ENCODE results near the gene VSNL1. TPM values are rescaled to one million over a fixed set of nuclear protein-coding genes. Genes with fewer than 3 reads are reported as not detected.

The VSNL1 gene
- total and polyA plus RNA-seq, 2 donors = 1.1 to 1.7 TPM

DNA sequence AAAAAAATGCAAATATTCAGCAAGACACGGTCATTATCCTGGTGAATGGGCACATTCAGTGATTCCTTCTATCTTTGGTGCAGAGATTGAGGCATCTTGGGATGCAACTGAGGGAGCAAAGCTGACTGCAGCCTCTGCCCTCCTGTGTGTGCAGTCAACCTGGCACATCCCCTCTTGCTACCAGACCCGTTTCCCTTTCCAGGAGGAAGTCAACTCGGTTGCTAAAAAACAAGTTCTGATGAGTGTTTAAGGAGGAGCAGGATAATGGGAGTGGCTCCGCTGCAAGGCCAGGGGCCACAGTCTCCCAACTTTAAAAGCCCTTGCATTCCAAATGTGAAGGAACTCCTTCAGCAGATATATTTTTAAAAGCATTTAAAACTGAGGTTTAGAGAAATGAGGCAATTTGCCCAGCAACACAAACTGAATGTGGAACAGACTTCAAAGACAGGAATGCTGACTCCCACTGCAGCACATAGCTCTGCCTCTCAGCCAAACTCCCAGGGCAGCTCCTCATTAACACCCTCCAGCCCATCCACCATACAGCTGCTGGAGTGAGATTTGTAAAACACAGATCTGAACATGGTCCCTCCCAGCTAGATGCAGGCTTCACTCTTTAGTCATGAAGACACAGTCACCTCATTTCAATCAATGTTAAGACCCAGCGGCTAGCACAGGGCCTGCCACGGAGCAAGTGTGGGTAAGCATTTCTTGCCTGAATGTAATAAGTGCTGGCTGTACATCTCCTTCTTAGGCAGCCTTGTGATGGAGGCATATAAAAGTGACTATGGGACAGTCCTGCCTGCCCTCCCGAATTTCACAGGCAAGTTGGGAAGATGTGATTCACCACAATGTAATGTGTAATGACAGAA lies 54.3 kb downstream of the VSNL1 start:
- WGBS = 55% methylated on average over 7 of the region's 7 CpGs
- Histone ChIP-seq H3K4me3 (ENCODE audit: low read depth, low read length) (no peak overlapping the region), H3K36me3 (ENCODE audit: insufficient read depth) (no peaks in the 10 kb centered on the region), H3K27ac (ENCODE audit: low read depth) (no peak overlapping the region), H3K4me1 (ENCODE audit: insufficient read depth) (no peaks in the 10 kb centered on the region)
- no peak for DNase-seq (ENCODE audit: extremely low spot score)

DNA sequence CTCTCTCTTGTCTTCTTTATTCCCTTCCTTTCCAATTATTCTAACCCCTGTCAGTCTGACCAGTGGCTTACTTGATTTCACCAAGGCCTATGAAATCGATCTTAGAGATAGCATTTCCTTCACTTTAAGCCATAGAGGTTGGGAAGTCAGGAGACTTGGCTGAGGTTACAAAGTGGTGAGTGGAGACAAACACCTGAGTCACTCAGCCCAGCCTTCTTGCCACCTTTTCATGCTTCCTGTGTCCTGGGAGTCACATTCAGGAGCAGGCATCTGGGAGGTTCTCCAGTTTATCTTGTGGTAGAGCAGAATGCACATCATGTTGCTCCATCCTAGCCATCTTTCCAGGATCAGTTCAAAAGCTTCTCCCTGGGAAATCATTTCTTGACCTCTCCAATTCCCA lies 59.1 kb downstream of the VSNL1 start:
- H3K4me3 ChIP-seq (ENCODE audit: low read depth, low read length) = no peak overlapping the region
- no peak for DNase-seq (ENCODE audit: extremely low spot score)
- H3K36me3 ChIP-seq (ENCODE audit: insufficient read depth) = no peaks in the 10 kb centered on the region
- no peak overlapping the region for H3K27ac ChIP-seq (ENCODE audit: low read depth)
- H3K4me1 ChIP-seq (ENCODE audit: insufficient read depth) = no peaks in the 10 kb centered on the region
- WGBS = 83% methylated on average over 1 of the region's 1 CpG

DNA sequence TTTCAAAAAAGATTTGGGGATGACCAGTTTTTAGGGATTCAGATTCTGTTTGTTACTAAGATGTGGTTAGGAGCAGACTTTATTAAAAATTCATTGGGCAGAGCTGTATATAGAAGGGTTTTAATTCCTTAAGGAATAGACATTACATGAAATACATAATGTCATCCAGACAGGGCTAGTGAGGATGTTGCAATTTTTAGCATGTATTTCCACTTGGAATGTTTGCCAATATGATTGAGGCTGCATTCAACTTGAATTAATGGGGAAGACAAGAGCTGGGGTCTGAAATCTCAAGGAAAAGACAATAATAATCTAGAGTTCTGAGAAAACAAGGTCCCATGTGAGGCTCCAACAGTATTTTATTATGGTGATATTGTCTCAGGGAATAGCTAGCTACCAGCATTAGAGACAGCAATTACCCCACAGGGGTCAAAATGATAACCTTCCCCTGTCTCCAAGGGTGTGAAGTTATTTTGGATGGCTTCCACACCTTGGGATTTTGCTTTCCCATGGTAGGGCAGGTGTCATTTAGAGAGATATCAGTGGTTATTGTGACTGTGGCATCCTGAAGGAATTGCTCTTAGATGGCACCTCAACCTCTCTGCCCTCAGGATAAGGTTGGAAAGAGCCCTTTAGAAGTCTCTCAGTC lies 60.2 kb downstream of the VSNL1 start:
- no peaks in the 10 kb centered on the region for H3K36me3 ChIP-seq (ENCODE audit: insufficient read depth)
- DNase-seq (ENCODE audit: extremely low spot score) = no peak
- H3K4me3 ChIP-seq (ENCODE audit: low read depth, low read length) = no peak overlapping the region
- no peaks in the 10 kb centered on the region for H3K4me1 ChIP-seq (ENCODE audit: insufficient read depth)
- no peak overlapping the region for H3K27ac ChIP-seq (ENCODE audit: low read depth)

DNA sequence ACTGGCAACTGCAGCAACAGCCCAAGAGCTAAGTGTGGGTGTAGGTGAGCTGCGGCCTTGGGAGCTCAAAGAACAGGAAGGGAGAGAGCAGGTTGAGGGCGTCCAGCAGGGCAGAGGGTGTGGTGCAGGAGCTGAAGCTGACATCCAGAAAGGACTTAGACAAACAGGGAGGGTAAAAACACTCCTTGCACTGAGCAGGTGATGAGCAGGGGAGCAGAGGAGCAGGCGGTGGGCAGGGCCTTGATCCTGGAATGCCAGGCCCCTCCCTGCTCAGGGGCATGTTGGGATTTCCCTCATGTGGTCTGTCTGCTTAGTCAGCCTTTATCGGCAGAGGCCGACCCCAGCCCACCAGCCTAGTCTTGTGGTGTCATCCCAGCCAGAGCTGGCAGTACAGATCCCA lies 63.6 kb downstream of the VSNL1 start:
- H3K4me1 ChIP-seq (ENCODE audit: insufficient read depth) = no peaks in the 10 kb centered on the region
- H3K27ac ChIP-seq (ENCODE audit: low read depth) = no peak overlapping the region
- no peak overlapping the region for H3K4me3 ChIP-seq (ENCODE audit: low read depth, low read length)
- WGBS = 90% methylated on average over 5 of the region's 5 CpGs
- H3K36me3 ChIP-seq (ENCODE audit: insufficient read depth) = no peaks in the 10 kb centered on the region
- DNase-seq (ENCODE audit: extremely low spot score) = no peak

DNA sequence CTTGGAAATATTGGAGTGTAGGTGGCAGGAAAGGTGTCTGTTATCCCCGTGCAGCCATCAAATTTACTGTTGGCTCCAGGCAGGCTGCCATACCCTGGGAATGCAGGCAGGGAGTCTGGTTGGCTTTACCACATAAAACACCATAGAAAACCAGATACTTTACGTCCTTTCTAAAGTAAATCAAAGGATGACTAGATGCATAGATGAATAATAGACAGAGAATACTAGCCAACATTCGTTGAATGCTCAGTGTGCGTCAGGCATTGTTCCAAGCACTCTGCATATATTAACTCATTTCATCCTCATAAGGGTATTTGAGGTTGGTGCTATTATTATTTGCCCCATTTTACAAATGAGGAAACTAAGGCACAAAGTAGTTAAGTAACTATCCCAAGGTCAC lies 65.2 kb downstream of the VSNL1 start:
- no peak for DNase-seq (ENCODE audit: extremely low spot score)
- no peak overlapping the region for H3K27ac ChIP-seq (ENCODE audit: low read depth)
- no peak overlapping the region for H3K4me3 ChIP-seq (ENCODE audit: low read depth, low read length)
- WGBS = 69% methylated on average over 4 of the region's 4 CpGs
- no peaks in the 10 kb centered on the region for H3K36me3 ChIP-seq (ENCODE audit: insufficient read depth)
- H3K4me1 ChIP-seq (ENCODE audit: insufficient read depth) = no peaks in the 10 kb centered on the region

DNA sequence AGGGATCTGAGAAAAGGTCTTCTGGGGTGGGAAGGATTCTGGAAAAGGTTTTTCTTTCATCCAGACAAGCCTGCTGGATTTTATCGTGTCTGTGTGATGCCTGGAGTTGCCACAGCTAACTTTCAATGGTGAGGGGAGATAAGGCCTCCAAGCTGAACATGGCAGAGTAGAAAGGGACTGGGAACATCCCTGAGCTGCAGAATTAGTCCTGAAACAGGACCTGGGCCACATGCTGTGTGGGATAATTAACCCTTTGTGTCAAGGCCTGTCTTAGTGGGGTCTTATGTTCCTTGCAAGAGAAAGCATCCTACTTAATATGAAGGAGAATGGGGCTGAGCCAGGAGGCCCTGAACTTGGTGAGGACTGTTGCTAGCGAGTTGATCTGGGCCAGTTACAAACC lies 66.4 kb downstream of the VSNL1 start:
- Histone ChIP-seq H3K4me3 (ENCODE audit: low read depth, low read length) (no peak overlapping the region), H3K4me1 (ENCODE audit: insufficient read depth) (no peaks in the 10 kb centered on the region), H3K27ac (ENCODE audit: low read depth) (no peak overlapping the region), H3K36me3 (ENCODE audit: insufficient read depth) (no peaks in the 10 kb centered on the region)
- 78% methylated on average over 2 of the region's 2 CpGs for WGBS
- DNase-seq (ENCODE audit: extremely low spot score) = no peak

DNA sequence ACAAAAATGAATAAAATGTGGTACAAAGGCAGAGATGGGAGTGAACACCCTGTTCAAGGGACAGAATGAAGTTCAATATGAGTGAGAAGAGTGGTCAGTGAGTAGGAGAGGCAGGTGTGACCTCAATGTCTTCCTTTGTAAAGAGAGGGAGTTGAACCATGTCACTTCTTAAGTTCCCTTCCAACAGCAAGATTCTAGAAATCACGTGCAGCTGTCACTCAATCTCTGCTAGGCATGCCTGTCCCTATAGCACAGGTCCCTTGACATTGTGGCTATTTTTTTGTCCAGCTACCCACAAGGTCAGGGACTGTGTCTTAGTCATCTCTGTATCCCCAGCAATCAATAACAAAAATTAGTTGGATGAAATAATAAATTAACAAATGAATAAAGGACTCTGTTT lies 66.9 kb downstream of the VSNL1 start:
- WGBS = 98% methylated on average over 1 of the region's 1 CpG
- DNase-seq (ENCODE audit: extremely low spot score) = no peak
- Histone ChIP-seq H3K36me3 (ENCODE audit: insufficient read depth) (no peaks in the 10 kb centered on the region), H3K27ac (ENCODE audit: low read depth) (no peak overlapping the region), H3K4me3 (ENCODE audit: low read depth, low read length) (no peak overlapping the region), H3K4me1 (ENCODE audit: insufficient read depth) (no peaks in the 10 kb centered on the region)

DNA sequence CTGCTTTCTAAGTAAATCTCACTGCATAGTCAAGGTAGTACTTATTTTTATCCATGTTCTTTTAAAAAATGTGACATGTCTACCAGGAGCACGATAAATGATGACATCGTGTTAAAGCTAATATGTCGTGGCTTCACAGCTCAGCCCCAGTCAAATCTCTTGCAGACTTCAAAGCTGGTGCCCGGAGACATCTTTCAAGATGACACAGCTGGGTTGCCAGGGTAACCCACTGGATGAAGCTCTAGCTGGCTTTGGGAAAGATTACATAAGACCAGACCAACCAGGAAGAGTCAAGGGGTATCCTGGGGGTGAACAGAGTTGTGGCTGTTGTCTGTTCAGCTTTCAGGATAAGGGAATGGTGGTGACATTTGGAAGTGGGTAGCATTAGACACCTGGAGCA lies 67.8 kb downstream of the VSNL1 start:
- no peaks in the 10 kb centered on the region for H3K36me3 ChIP-seq (ENCODE audit: insufficient read depth)
- 54% methylated on average over 4 of the region's 4 CpGs for WGBS
- DNase-seq (ENCODE audit: extremely low spot score) = no peak
- no peak overlapping the region for H3K27ac ChIP-seq (ENCODE audit: low read depth)
- no peaks in the 10 kb centered on the region for H3K4me1 ChIP-seq (ENCODE audit: insufficient read depth)
- H3K4me3 ChIP-seq (ENCODE audit: low read depth, low read length) = no peak overlapping the region

DNA sequence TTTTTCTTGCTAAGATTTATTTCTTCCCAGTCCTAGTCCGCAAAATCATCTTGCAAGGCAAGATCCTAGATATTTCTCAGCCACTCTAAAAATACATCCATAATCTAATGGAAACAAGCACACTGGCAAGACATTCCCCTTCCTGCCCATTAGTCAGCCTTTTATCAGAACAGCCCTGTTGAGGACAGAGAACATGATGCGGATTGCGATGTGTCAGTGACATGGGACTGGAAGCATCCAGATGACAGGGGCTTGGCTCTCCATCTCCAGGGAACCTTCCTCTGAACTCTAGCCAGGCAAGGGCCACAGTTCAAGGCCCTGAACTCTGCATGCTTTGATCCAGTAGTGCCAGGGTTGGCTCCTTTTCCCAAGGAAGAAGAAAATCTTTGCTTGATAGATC lies 70.0 kb downstream of the VSNL1 start:
- no peaks in the 10 kb centered on the region for H3K4me1 ChIP-seq (ENCODE audit: insufficient read depth)
- H3K4me3 ChIP-seq (ENCODE audit: low read depth, low read length) = no peak overlapping the region
- WGBS = 53% methylated on average over 3 of the region's 3 CpGs
- no peaks in the 10 kb centered on the region for H3K36me3 ChIP-seq (ENCODE audit: insufficient read depth)
- DNase-seq (ENCODE audit: extremely low spot score) = no peak
- no peak overlapping the region for H3K27ac ChIP-seq (ENCODE audit: low read depth)

DNA sequence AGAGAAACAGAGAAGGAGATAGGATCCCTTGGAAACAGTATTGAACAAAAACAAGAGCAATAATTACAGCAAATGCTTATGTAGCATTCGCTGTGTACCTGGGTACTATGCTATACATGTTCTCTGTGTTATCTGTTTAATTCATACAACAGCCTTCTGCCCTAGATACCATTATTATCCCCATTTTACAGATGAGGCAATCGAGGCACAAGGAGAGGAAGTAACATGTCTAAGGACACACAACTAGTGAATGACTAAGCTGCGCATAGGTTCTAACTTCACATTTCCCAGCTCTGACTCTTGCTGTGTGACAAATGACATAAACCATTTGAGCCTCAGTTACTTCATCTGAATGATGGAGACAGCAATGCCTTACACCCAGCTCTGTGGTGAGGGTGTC lies 70.5 kb downstream of the VSNL1 start:
- H3K27ac ChIP-seq (ENCODE audit: low read depth) = no peak overlapping the region
- no peaks in the 10 kb centered on the region for H3K4me1 ChIP-seq (ENCODE audit: insufficient read depth)
- no peaks in the 10 kb centered on the region for H3K36me3 ChIP-seq (ENCODE audit: insufficient read depth)
- no peak for DNase-seq (ENCODE audit: extremely low spot score)
- WGBS = 95% methylated on average over 3 of the region's 3 CpGs
- no peak overlapping the region for H3K4me3 ChIP-seq (ENCODE audit: low read depth, low read length)

DNA sequence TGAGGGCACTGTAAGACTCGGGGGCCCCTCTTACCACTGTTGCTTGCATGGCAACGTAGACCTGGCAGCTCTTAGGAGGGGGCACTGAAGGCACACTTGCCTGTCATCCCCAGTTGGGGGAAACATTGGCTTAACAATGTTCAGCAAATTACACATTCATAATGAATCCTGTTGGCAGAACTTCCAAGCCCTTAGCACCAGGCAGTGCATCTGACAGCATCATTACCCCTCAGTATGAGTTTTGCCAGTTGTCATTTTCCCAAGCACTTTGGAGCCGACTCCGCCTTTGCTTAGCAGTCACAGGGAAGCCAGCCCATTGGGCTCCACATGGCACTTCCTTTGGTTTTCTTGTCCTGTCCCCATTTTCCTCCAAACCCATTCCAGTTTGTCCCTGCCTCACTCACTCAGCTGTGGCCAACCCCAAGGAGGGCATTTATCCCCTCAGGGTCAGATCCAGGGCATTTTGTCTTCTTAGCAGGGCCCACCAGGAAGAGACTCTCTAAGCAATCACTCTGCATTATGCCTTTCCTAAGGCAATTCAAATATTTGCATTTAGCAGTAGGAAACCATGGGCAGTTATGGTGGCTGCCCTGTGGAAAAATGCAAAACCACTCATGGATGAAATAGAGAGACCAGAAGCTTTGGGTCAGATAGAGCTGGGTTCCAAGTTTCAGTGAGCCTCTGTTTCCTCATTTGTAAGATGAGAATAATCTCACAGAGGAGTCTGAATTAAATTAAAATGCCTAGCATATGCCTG lies 73.9 kb downstream of the VSNL1 start:
- Histone ChIP-seq H3K4me3 (ENCODE audit: low read depth, low read length) (no peak overlapping the region), H3K27ac (ENCODE audit: low read depth) (no peak overlapping the region), H3K36me3 (ENCODE audit: insufficient read depth) (no peaks in the 10 kb centered on the region), H3K4me1 (ENCODE audit: insufficient read depth) (no peaks in the 10 kb centered on the region)
- 95% methylated on average over 4 of the region's 4 CpGs for WGBS
- no peak for DNase-seq (ENCODE audit: extremely low spot score)

DNA sequence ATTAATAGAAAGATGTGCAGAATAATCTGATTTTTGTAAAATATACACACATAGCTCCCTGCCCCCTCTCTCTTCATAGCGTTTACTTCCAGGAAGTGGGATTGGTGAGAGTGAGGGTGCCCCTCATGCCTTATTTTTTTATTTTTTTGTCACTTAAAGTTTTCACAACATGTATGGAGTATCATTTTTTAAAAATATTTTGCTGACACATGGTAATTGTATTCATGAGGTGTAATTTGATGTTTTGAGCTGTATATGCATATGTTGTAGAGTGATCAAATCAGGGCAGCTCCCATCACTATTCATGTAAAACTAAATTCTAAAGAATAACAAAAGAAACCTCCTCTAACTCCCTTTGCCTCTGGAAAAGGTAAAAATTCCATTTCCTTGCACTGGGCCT lies 74.7 kb downstream of the VSNL1 start:
- Histone ChIP-seq H3K36me3 (ENCODE audit: insufficient read depth) (no peaks in the 10 kb centered on the region), H3K27ac (ENCODE audit: low read depth) (no peak overlapping the region), H3K4me3 (ENCODE audit: low read depth, low read length) (no peak overlapping the region), H3K4me1 (ENCODE audit: insufficient read depth) (no peaks in the 10 kb centered on the region)
- 76% methylated on average over 1 of the region's 1 CpG for WGBS
- DNase-seq (ENCODE audit: extremely low spot score) = no peak

DNA sequence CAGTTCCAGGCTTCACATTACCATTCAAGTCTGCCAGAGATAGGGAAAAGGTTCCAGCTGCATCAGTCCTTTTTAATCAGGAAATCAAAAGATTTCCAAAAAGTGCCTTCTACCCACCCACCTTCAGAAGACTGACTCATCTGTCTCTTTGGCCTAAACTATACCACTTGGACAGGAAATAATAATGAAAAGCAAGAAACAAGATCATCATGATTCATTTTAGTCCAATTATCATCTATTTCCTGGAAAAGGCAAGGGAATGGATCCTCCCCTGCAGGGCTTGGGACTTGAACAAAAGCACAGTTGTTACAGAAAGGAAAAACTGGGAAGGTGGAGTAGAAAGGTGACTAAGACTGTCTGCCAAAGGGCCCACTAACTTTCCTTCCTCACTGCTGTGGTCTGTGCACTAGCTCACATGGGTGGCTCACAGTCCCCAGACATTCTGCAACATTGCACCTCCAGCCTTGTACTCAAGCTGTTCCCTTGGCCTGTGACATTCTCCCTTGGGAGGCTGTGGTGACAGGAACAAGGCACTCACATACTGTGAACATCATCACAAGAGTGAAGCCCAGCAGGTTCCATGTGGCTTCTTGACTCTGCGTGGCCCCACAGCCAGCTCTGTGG lies 75.3 kb downstream of the VSNL1 start:
- H3K4me1 ChIP-seq (ENCODE audit: insufficient read depth) = no peaks in the 10 kb centered on the region
- no peaks in the 10 kb centered on the region for H3K36me3 ChIP-seq (ENCODE audit: insufficient read depth)
- DNase-seq (ENCODE audit: extremely low spot score) = no peak
- WGBS = 100% methylated on average over 1 of the region's 1 CpG
- H3K4me3 ChIP-seq (ENCODE audit: low read depth, low read length) = no peak overlapping the region
- no peak overlapping the region for H3K27ac ChIP-seq (ENCODE audit: low read depth)

All from urinary bladder (tissue), 4 donors.